Measurements from ENCODE around the gene IRX4. TPM values are rescaled to one million over a fixed set of nuclear protein-coding genes. Genes with fewer than 3 reads are reported as not detected.

IRX4 gene
- total and polyA plus RNA-seq, 10 donors: 0.05 TPM; not detected in 9

DNA sequence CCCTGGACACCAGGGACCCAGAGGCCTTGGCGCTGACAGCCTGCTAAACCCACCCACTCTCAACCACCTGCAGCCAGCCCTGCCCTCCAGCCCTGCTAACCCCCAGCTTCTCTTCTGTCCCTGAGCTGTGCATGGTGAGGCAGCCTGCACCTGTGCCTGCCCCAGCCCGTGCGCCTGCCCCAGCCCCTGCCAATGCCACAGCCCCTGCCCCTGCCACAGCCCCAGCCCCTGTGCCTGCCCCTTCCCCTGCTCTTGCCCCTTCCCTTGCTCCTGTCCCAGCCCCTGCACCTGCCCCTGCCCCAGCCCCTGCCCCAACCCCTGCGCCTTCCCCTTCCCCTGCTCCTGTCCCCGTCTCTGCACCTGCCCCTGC is 43.3 kb upstream of the IRX4 start:
- no peak overlapping the region for H3K4me3 ChIP-seq
- no peak for DNase-seq
- TF ChIP-seq, protein P1, sequence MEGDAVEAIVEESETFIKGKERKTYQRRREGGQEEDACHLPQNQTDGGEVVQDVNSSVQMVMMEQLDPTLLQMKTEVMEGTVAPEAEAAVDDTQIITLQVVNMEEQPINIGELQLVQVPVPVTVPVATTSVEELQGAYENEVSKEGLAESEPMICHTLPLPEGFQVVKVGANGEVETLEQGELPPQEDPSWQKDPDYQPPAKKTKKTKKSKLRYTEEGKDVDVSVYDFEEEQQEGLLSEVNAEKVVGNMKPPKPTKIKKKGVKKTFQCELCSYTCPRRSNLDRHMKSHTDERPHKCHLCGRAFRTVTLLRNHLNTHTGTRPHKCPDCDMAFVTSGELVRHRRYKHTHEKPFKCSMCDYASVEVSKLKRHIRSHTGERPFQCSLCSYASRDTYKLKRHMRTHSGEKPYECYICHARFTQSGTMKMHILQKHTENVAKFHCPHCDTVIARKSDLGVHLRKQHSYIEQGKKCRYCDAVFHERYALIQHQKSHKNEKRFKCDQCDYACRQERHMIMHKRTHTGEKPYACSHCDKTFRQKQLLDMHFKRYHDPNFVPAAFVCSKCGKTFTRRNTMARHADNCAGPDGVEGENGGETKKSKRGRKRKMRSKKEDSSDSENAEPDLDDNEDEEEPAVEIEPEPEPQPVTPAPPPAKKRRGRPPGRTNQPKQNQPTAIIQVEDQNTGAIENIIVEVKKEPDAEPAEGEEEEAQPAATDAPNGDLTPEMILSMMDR (IDR thresholded peaks at IDR 0.05 in 8 of 11, conservative IDR thresholded peaks at IDR 0.05 in 3 of 11): no peak
- no peak for TF ChIP-seq POLR2A (IDR thresholded peaks at IDR 0.05)
- TF ChIP-seq POLR2AphosphoS5 (IDR thresholded peaks at IDR 0.05): no peak
- H3K36me3 ChIP-seq: no peaks in the 10 kb centered on the region
- 48 to 81% (median 68%) methylated on average over 2 to 5 of the region's 5 CpGs for WGBS, 5 donors
- peaks cover 0 to 8% (median 7%) of the 10 kb centered on the region in 6 donors for H3K4me1 ChIP-seq
- intact Hi-C loops (cut with DNase I; ENCODE audit: low total_unique reads): no loop called here
- H3K27me3 ChIP-seq (replicated peaks in 1 of 7): peaks cover 3 to 73% (median 14%) of the 10 kb centered on the region in 7 donors
- no peak overlapping the region for H3K27ac ChIP-seq
- H3K9me3 ChIP-seq: no peaks in the 10 kb centered on the region

DNA sequence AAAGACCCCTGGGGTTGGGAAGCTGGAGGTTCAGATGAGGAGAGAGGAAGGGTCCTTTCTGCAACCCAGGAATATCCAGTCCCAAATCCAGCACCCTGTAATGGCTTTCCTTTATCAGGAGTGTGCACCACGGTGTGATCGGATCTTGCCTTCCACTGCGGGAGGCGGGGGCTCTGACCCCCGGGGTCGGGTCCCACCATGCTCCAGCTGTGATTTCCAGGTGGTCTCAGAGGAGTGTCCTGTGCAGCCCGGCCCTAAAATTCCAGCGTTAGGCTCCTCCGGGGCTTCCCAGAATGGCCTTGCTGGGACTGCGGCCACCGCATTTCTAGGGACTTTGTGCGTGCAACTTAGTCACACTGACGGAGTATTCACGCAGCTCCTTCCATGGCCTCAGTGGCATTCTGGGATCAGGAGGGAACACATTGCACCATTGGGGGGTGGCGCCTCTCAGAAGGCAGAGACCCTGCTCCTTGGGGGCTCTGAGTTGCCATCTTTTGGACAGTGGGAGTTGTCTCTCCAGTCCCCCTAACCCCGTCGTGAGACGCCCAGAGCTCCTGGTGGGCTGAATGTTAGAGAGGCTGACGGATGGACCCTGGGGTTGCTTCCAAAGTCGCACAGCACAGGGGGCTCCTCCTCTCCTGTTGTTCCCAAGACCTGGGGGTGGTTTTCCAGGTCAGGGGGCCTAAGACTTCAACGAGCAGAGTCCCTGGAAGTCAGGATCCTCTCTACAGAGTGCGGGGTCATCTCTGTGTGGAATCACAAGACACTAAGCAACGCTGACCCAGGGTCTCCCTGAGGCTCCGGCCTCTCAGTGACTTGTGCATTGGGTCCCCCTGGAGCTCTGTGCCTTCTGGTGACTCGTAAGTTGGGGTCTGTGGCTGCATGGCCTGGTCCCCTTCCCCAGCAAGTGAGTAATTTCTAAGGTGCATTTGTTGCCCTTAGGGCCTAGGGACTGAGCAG is 42.7 kb upstream of the IRX4 start:
- Histone ChIP-seq H3K27ac (no peak overlapping the region), H3K4me1 (peaks cover 0 to 2% (median 0%) of the 10 kb centered on the region in 6 donors), H3K9me3 (no peaks in the 10 kb centered on the region), H3K36me3 (no peaks in the 10 kb centered on the region), H3K4me3 (no peak overlapping the region), H3K27me3 (replicated peaks in 1 of 7) (peaks cover 3 to 67% (median 7%) of the 10 kb centered on the region in 7 donors)
- intact Hi-C loops (cut with DNase I; ENCODE audit: low total_unique reads): no loop called here
- DNase-seq: no peak
- 73 to 78% (median 77%) methylated on average over 17 to 25 of the region's 25 CpGs for WGBS, 5 donors
- TF ChIP-seq POLR2A (IDR thresholded peaks at IDR 0.05): no peak
- TF ChIP-seq, protein P1 (IDR thresholded peaks at IDR 0.05 in 8 of 11, conservative IDR thresholded peaks at IDR 0.05 in 3 of 11): no peak
- no peak for TF ChIP-seq POLR2AphosphoS5 (IDR thresholded peaks at IDR 0.05)

DNA sequence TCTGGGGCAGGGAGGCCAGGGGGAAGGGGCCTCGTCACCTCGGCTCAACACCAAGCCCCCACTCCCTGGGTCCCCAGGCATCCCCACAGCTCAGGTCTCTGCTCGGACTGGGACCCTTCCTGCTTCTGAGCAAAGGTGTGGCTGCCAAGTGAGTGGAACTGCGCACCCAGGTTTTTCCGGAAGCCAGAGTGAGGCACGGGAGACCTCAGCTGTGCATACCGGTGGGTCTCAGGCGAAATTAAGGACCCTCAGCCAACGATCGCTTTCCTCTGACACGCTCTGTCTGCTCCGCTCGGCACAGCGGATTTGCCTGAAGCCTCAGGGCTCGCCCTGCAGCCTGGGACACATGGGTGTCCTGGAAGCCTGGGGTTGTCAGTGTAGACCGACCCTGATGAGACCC is 41.0 kb upstream of the IRX4 start:
- Histone ChIP-seq H3K4me3 (no peak overlapping the region), H3K27me3 (replicated peaks in 1 of 7) (peaks cover 2 to 66% (median 6%) of the 10 kb centered on the region in 7 donors), H3K27ac (no peak overlapping the region), H3K9me3 (no peaks in the 10 kb centered on the region), H3K4me1 (no peaks in the 10 kb centered on the region), H3K36me3 (no peaks in the 10 kb centered on the region)
- intact Hi-C loops (cut with DNase I; ENCODE audit: low total_unique reads): no loop called here
- WGBS, 5 donors: 77 to 84% (median 82%) methylated on average over 16 of the region's 16 CpGs
- TF ChIP-seq POLR2AphosphoS5 (IDR thresholded peaks at IDR 0.05) (no peak), POLR2A (IDR thresholded peaks at IDR 0.05) (no peak)
- TF ChIP-seq, protein P1 (IDR thresholded peaks at IDR 0.05 in 8 of 11, conservative IDR thresholded peaks at IDR 0.05 in 3 of 11): no peak
- peak; percentile 46 for DNase-seq

DNA sequence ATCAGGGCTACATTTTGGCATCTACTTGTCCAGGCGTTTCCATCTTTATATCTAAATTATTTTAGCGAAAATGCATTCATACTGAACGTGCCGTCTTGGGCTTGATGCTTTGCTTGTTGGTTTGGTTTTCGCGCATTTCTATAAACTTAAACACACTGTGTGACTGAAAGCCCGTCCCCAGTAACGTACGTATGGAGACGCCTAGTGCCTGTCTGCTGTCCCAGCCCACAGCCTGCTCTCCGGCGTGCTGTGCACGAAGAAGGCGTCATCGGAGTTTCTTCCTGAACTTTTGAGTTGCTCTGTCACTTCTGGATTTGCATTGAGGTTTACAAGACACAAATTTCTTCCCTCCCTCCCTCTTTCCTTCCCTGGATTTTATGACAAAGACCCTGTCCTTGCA is 40.6 kb upstream of the IRX4 start:
- TF ChIP-seq, protein P1 (IDR thresholded peaks at IDR 0.05 in 8 of 11, conservative IDR thresholded peaks at IDR 0.05 in 3 of 11): no peak
- TF ChIP-seq POLR2AphosphoS5 (IDR thresholded peaks at IDR 0.05): no peak
- no peak for TF ChIP-seq POLR2A (IDR thresholded peaks at IDR 0.05)
- no peak overlapping the region for H3K27ac ChIP-seq

More for the DNA sequence above, 40.6 kb upstream of the IRX4 start:
- DNase-seq: peak; percentile 27
- no peaks in the 10 kb centered on the region for H3K4me1 ChIP-seq
- no peak overlapping the region for H3K4me3 ChIP-seq
- H3K36me3 ChIP-seq: no peaks in the 10 kb centered on the region
- 88 to 93% (median 92%) methylated on average over 15 of the region's 15 CpGs for WGBS, 5 donors
- peaks cover 0 to 66% (median 6%) of the 10 kb centered on the region in 7 donors for H3K27me3 ChIP-seq (replicated peaks in 1 of 7)
- H3K9me3 ChIP-seq: no peaks in the 10 kb centered on the region
- intact Hi-C loops (cut with DNase I; ENCODE audit: low total_unique reads): no loop called here

All from spleen (tissue), 11 donors.